GM10248 (cell line): Measurements from ENCODE around the gene OIT3.

Experiments
- CTCF ChIA-PET: fragments of 300-600 bp; sonication (Branson Sonifier 250); formaldehyde crosslinking; extraction: SDS; loops from one replicate; lab custom pipeline; 2021; ENCODE audit warnings: antibody characterized with exemption; lab: Yijun Ruan, JAX
- POLR2A ChIA-PET: fragments of 350-650 bp; sonication (Branson Sonifier 250); formaldehyde crosslinking; extraction: SDS; loops from one replicate; lab custom pipeline; 2020; ENCODE audit warnings: antibody characterized with exemption; lab: Yijun Ruan, JAX
- DNase-seq: peaks from one replicate; pipeline ENCODE4 v3.0.0; 2012; ENCODE audit errors: extremely low spot score
- CTCF ChIP-seq: IDR thresholded peaks from 2 replicates; pipeline ENCODE4 v1.5.1; 2012; ENCODE audit warnings: mild to moderate bottlenecking, low read depth; ENCODE audit errors: extremely low read depth, missing control alignments, control extremely low read depth

OIT3 gene

GRCh38 chr10:72881291-72881690, 12.2 kb upstream of the OIT3 start:
- ChIA-PET POLR2A (no interaction called here), CTCF (interaction anchor here (1.3 to 1.6 kb wide), 2 partner anchors 9 to 13 kb away, joined by 3 to 5 read pairs; partner anchors contain the start of gene OIT3)
- no peak for TF ChIP-seq CTCF
- no peak for DNase-seq

GRCh38 chr10:72883861-72884260, 9.7 kb upstream of the OIT3 start:
- CTCF ChIA-PET = interaction anchor here (1.3 kb wide), 1 partner anchor 24 kb away, joined by 4 read pairs; no protein-coding TSS in a partner anchor
- TF ChIP-seq CTCF = no peak
- POLR2A ChIA-PET = no interaction called here
- no peak for DNase-seq

GRCh38 chr10:72885953-72886352, 7.6 kb upstream of the OIT3 start:
- POLR2A ChIA-PET = no interaction called here
- CTCF ChIA-PET = no interaction called here
- TF ChIP-seq CTCF = no peak
- no peak for DNase-seq

- no peak for DNase-seq
- no peak for TF ChIP-seq CTCF
- ChIA-PET CTCF (interaction anchor here (1.0 kb wide), 1 partner anchor 19 kb away, joined by 4 read pairs; no protein-coding TSS in a partner anchor), POLR2A (no interaction called here)
Observed at GRCh38 chr10:72886621-72887020, 6.9 kb upstream of the OIT3 start.

GRCh38 chr10:72887043-72887442, 6.5 kb upstream of the OIT3 start:
- no peak for DNase-seq
- CTCF ChIA-PET = interaction anchor here (1.0 kb wide), 1 partner anchor 19 kb away, joined by 4 read pairs; no protein-coding TSS in a partner anchor
- TF ChIP-seq CTCF = no peak
- POLR2A ChIA-PET = no interaction called here

GRCh38 chr10:72888151-72888638, 5.3 kb upstream of the OIT3 start:
- no peak for TF ChIP-seq CTCF
- POLR2A ChIA-PET = no interaction called here
- DNase-seq = no peak
- CTCF ChIA-PET = interaction anchor here (1.2 to 1.4 kb wide), 3 partner anchors 13 to 19 kb away, joined by 3 to 4 read pairs (median 4); no protein-coding TSS in a partner anchor
